DOHH2 (cell line): ENCODE data around the gene PLK1.

Source experiments
- EZH2phosphoT487 ChIP-seq: fragments of 200-600 bp; sonication (generic); IDR thresholded peaks from 2 replicates; pipeline ENCODE4 v1.6.1; 2017; ENCODE audit warnings: borderline replicate concordance, mild to moderate bottlenecking, antibody characterized with exemption, low read length, moderate library complexity, mixed read lengths
- TF ChIP-seq, protein P1 (sequence below): fragments of 200-600 bp; sonication (generic); IDR thresholded peaks from one replicate; pipeline ENCODE4 v1.5.1; 2014; ENCODE audit warnings: antibody characterized with exemption, mild to moderate bottlenecking, low read depth, low read length; ENCODE audit not compliant: poor library complexity, severe bottlenecking

DNA sequence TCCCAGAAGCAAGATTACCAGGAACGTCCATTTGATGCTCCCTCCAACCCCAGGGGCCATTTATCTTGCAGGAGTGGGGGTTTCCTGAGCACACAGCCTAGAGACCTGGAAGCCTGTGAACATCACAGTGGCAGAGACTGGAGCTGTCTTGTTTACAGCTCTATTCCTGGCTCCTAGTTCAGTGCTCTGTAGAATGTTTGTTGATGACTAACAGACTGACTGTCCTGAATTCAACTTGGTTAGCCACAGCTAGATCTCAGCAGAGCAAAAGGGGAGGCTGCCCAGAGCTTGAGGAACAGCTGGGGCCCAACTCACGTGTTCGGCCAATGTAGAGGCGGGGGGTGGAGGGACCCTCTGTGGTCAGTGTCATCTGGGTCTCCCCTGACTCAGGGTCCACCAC, 27.8 kb downstream of the PLK1 start:
- TF ChIP-seq, protein P1, sequence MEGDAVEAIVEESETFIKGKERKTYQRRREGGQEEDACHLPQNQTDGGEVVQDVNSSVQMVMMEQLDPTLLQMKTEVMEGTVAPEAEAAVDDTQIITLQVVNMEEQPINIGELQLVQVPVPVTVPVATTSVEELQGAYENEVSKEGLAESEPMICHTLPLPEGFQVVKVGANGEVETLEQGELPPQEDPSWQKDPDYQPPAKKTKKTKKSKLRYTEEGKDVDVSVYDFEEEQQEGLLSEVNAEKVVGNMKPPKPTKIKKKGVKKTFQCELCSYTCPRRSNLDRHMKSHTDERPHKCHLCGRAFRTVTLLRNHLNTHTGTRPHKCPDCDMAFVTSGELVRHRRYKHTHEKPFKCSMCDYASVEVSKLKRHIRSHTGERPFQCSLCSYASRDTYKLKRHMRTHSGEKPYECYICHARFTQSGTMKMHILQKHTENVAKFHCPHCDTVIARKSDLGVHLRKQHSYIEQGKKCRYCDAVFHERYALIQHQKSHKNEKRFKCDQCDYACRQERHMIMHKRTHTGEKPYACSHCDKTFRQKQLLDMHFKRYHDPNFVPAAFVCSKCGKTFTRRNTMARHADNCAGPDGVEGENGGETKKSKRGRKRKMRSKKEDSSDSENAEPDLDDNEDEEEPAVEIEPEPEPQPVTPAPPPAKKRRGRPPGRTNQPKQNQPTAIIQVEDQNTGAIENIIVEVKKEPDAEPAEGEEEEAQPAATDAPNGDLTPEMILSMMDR, result no peak
- TF ChIP-seq EZH2phosphoT487, result no peak
